ENCODE results near the gene MYL9. TPM values are rescaled to one million over a fixed set of nuclear protein-coding genes. Genes with fewer than 3 reads are reported as not detected.

The MYL9 gene
- total RNA-seq, 1 experiment from 2014 or later: 13.3 TPM

GRCh38 chr20:36543184-36544133 is 2.1 kb downstream of the MYL9 start:
- Histone ChIP-seq H3K79me2 (ENCODE audit: low read depth) (no peaks in the 10 kb centered on the region), H3K9me2 (ENCODE audit: insufficient read depth) (no peaks in the 10 kb centered on the region), H3F3A (ENCODE audit: insufficient read depth, low read depth) (no peaks in the 10 kb centered on the region), H3K36me3 (ENCODE audit: low read depth) (no peaks in the 10 kb centered on the region), H3K4me1 (replicated peaks; ENCODE audit: insufficient read depth) (no peaks in the 10 kb centered on the region), H3K9me3 (ENCODE audit: insufficient read depth, low read depth) (no peaks in the 10 kb centered on the region), H3K27ac (no peak overlapping the region), H2AFZ (no peak overlapping the region), H3K4me2 (no peak overlapping the region), H4K20me1 (ENCODE audit: insufficient read depth) (no peaks in the 10 kb centered on the region), H3K4me3 (no peak overlapping the region), H3K27me3 (ENCODE audit: insufficient read depth, low read depth) (no peaks in the 10 kb centered on the region)
- DNase-seq: no peak
- ChIA-PET POLR2A (ENCODE audit: unreplicated experiment) (no interaction called here), CTCF (no interaction called here)
- BruUV-seq (replicated peaks): no TSS peak
- intact Hi-C loops (cut with micrococcal nuclease; ENCODE audit: unreplicated experiment): no loop called here
- no peak for TF ChIP-seq CTCF (conservative IDR thresholded peaks at IDR 0.05)
- TF ChIP-seq EZH2 (IDR thresholded peaks at IDR 0.05; ENCODE audit: low read depth): no peak

DNA sequence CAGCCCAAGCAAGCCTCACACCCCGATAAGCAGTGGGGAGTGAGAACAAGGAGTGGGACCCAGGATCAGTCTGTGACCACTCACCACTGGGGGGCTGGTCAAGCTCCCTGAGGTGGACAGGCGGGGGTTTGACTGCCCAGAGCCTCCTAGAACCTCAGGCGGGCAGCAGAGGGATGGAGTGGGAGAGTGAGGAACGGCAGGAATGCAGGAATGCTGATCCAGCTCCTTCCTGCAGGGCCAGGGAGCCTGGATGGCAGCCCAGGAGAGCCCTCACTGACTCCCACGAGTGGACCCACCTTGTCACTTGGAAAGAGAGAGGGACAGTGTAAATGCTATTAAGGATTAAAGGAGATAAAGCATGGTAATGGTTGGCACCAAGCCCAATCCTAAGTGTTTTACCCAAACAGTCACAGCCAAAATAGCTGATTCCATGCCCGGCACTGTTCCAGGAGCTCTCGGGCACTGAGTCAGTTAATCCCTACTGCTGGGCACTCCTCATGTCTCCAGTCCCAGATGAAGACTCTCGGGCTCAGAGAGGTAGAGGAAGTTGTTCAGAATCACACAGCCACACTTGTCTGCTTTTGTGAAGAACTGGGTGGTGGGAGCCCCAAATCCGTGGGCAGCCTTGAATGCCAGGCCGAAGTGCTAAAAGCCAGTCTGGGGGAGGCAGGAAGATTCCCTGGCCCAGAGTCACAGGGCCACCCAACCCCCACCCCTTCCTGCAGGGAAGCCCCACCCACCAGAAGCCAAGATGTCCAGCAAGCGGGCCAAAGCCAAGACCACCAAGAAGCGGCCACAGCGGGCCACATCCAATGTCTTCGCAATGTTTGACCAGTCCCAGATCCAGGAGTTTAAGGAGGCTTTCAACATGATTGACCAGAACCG is 3.1 kb downstream of the MYL9 start:
- ChIA-PET CTCF (no interaction called here), POLR2A (ENCODE audit: unreplicated experiment) (no interaction called here)
- H2AFZ ChIP-seq: no peak overlapping the region
- H3K79me2 ChIP-seq (ENCODE audit: low read depth): no peaks in the 10 kb centered on the region
- no peaks in the 10 kb centered on the region for H3F3A ChIP-seq (ENCODE audit: insufficient read depth, low read depth)
- DNase-seq: no peak
- TF ChIP-seq EZH2 (IDR thresholded peaks at IDR 0.05; ENCODE audit: low read depth) (no peak), CTCF (conservative IDR thresholded peaks at IDR 0.05) (no peak)
- H3K4me2 ChIP-seq: no peak overlapping the region
- no peaks in the 10 kb centered on the region for H4K20me1 ChIP-seq (ENCODE audit: insufficient read depth)
- H3K4me3 ChIP-seq: no peak overlapping the region
- H3K4me1 ChIP-seq (replicated peaks; ENCODE audit: insufficient read depth): no peaks in the 10 kb centered on the region
- no peaks in the 10 kb centered on the region for H3K27me3 ChIP-seq (ENCODE audit: insufficient read depth, low read depth)
- no peaks in the 10 kb centered on the region for H3K36me3 ChIP-seq (ENCODE audit: low read depth)
- H3K9me3 ChIP-seq (ENCODE audit: insufficient read depth, low read depth): no peaks in the 10 kb centered on the region
- BruUV-seq (replicated peaks): no TSS peak
- intact Hi-C loops (cut with micrococcal nuclease; ENCODE audit: unreplicated experiment): no loop called here
- no peak overlapping the region for H3K27ac ChIP-seq
- no peaks in the 10 kb centered on the region for H3K9me2 ChIP-seq (ENCODE audit: insufficient read depth)

DNA sequence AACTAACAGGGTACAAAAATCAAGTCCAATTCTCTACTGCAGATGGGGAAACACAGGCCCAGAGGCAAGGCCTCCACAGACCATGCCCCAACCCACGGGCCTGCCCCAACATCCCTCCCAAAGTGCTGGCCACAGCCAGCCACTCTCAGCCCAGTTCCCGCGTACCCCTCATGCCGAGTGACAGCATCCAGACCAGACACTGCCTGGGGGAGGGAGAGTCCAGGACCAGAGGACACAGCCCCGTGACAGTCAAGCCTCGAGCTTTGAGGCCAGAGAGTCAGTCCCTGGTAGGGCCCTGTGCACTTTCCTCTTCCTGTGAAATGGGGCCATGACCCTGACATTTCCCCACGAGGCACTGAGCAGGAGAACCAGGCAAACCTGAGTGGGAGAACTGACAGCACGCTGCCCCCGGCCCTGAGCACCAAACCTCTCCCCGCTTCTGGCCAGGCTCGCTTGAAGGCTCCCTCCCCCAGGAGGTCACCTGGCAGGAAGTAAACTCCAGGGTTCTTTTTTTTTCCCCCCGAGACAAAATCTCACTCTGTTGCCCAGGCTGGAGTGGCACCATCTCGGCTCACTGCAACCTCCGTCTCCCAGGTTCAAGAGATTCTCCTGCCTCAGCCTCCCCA is 4.9 kb downstream of the MYL9 start:
- Histone ChIP-seq H3K4me2 (no peak overlapping the region), H3K9me2 (ENCODE audit: insufficient read depth) (no peaks in the 10 kb centered on the region), H4K20me1 (ENCODE audit: insufficient read depth) (no peaks in the 10 kb centered on the region), H2AFZ (no peak overlapping the region), H3K9me3 (ENCODE audit: insufficient read depth, low read depth) (no peaks in the 10 kb centered on the region), H3K79me2 (ENCODE audit: low read depth) (no peaks in the 10 kb centered on the region), H3K4me3 (no peak overlapping the region), H3K36me3 (ENCODE audit: low read depth) (no peaks in the 10 kb centered on the region), H3K27me3 (ENCODE audit: insufficient read depth, low read depth) (no peaks in the 10 kb centered on the region), H3K27ac (no peak overlapping the region), H3K4me1 (replicated peaks; ENCODE audit: insufficient read depth) (no peaks in the 10 kb centered on the region), H3F3A (ENCODE audit: insufficient read depth, low read depth) (no peaks in the 10 kb centered on the region)
- no TSS peak for BruUV-seq (replicated peaks)
- ChIA-PET CTCF (no interaction called here), POLR2A (ENCODE audit: unreplicated experiment) (no interaction called here)
- TF ChIP-seq EZH2 (IDR thresholded peaks at IDR 0.05; ENCODE audit: low read depth) (no peak), CTCF (conservative IDR thresholded peaks at IDR 0.05) (no peak)
- DNase-seq: no peak
- intact Hi-C loops (cut with micrococcal nuclease; ENCODE audit: unreplicated experiment): no loop called here
